ENCODE data around the gene THAP9.

- TF ChIP-seq POLR2A (IDR thresholded peaks at IDR 0.05) = no peak
- TF ChIP-seq CTCF (IDR thresholded peaks at IDR 0.05) = no peak
Observed at GRCh38 chr4:82868572-82868971, 32.0 kb upstream of the THAP9 start.
